GM12878 (cell line): Measurements from ENCODE around the gene LENG1. TPM values are rescaled to one million over a fixed set of nuclear protein-coding genes. Genes with fewer than 3 reads are reported as not detected.

Experiments
- ATAC-seq: fragments of 200-7000 bp; cut with Tn5 transposase; 3 replicates; pipeline ENCODE4 v1.9.1; 2020; ENCODE audit warnings: mild to moderate bottlenecking, moderate library complexity
- BruUV-seq: library from RNA; stranded (reverse); fragments of 400-500 nt; replicated peaks from 2 replicates; lab custom pipeline; 2021; lab: Mats Ljungman, UMichigan
- CTCF ChIA-PET: fragments of 300-600 bp; sonication (Branson Sonifier 250); formaldehyde crosslinking; extraction: SDS; loops from one replicate; lab custom pipeline; 2021; ENCODE audit warnings: inconsistent platforms; lab: Yijun Ruan, JAX
- POLR2A ChIA-PET: fragments of 350-600 bp; formaldehyde crosslinking; extraction: SDS; loops from one replicate; lab custom pipeline; 2021; ENCODE audit warnings: inconsistent platforms; lab: Charles Lee
- RAD21 ChIA-PET: fragments of 300-600 bp; sonication (Branson Sonifier 250); formaldehyde crosslinking; loops from one replicate; lab custom pipeline; 2023; ENCODE audit warnings: antibody characterized with exemption; ENCODE audit not compliant: unreplicated experiment; lab: Charles Lee
- SMC1A ChIA-PET: fragments of 300-600 bp; sonication (Branson Sonifier 250); formaldehyde crosslinking; loops from one replicate; lab custom pipeline; 2023; ENCODE audit not compliant: unreplicated experiment, uncharacterized antibody; lab: Charles Lee
- DNase-seq: peaks from one replicate; pipeline ENCODE4 v3.0.0-alpha.2; 2011; ENCODE audit warnings: low read depth, low spot score
- FAIRE-seq: peaks from 3 replicates; lab custom pipeline; 2011; peaks lifted over from hg19 to GRCh38; lab: Jason Lieb, UNC
- H2AFZ ChIP-seq: 2 replicates; pipeline ENCODE4 v1.6.0; 2011; ENCODE audit warnings: low read depth, low read length, control low read depth; ENCODE audit not compliant: control insufficient read depth
- H3K27ac ChIP-seq: 2 replicates; pipeline ENCODE4 v1.5.1; 2011; ENCODE audit warnings: control low read depth; ENCODE audit not compliant: control insufficient read depth, insufficient read depth
- H3K27me3 ChIP-seq, 2 experiments: replicated peaks in 1 of 2; 2 replicates each; pipeline versions ENCODE4 v1.6.0 to v1.6.1; 2011; ENCODE audit warnings: low read length in 1 of 2; ENCODE audit not compliant: control insufficient read depth in 2 of 2, insufficient read depth in 2 of 2
- H3K36me3 ChIP-seq, 2 experiments: 2 replicates each; pipeline ENCODE4 v1.5.1; 2011; ENCODE audit warnings: low read length in 1 of 2; ENCODE audit not compliant: control insufficient read depth in 2 of 2, insufficient read depth in 2 of 2
- H3K4me1 ChIP-seq: 2 replicates; pipeline ENCODE4 v1.6.1; 2011; ENCODE audit warnings: mild to moderate bottlenecking, low read length, moderate library complexity, mixed read lengths; ENCODE audit not compliant: control insufficient read depth, insufficient read depth
- H3K4me2 ChIP-seq: 2 replicates; pipeline ENCODE4 v1.6.0; 2011; ENCODE audit warnings: control low read depth; ENCODE audit not compliant: control insufficient read depth, insufficient read depth
- H3K4me3 ChIP-seq: fragments of 200-600 bp; sonication (generic); 2 replicates; pipeline ENCODE4 v1.5.1; 2016
- H3K79me2 ChIP-seq: 2 replicates; pipeline ENCODE4 v1.6.0; 2011; ENCODE audit warnings: low read length; ENCODE audit not compliant: control insufficient read depth, insufficient read depth
- H3K9ac ChIP-seq: 2 replicates; pipeline ENCODE4 v1.8.0; 2011; ENCODE audit warnings: low read length, control low read depth, mixed read lengths; ENCODE audit not compliant: control insufficient read depth, insufficient read depth
- H3K9me3 ChIP-seq: replicated peaks from 3 replicates; pipeline ENCODE4 v1.5.1; 2011; ENCODE audit warnings: mild to moderate bottlenecking, low read length; ENCODE audit not compliant: control insufficient read depth, insufficient read depth
- H4K20me1 ChIP-seq: 2 replicates; pipeline ENCODE4 v1.6.0; 2011; ENCODE audit not compliant: control insufficient read depth, insufficient read depth
- CBX3 ChIP-seq: fragments of 200-600 bp; sonication (generic); IDR thresholded peaks from 2 replicates; pipeline ENCODE4 v1.6.1; 2016; ENCODE audit warnings: low read depth, borderline replicate concordance
- CEBPB ChIP-seq, 2 experiments: fragments of 150-350 bp in 1 of 2; IDR thresholded peaks; 2 replicates each; pipeline ENCODE4 v1.6.1; 2012 to 2014; ENCODE audit warnings: low read depth in 2 of 2, low read length in 2 of 2, borderline replicate concordance in 1 of 2, inconsistent platforms in 1 of 2
- CHD1 ChIP-seq: IDR thresholded peaks from 2 replicates; pipeline ENCODE4 v1.6.1; 2012; ENCODE audit warnings: low read depth, low read length, improper control_type of control experiment
- CREM ChIP-seq: IDR thresholded peaks from 2 replicates; pipeline ENCODE4 v1.6.1; 2014; ENCODE audit warnings: antibody characterized with exemption, low read depth
- DPF2 ChIP-seq: fragments of 450-650 bp; IDR thresholded peaks from 2 replicates; pipeline ENCODE4 v1.6.1; 2017; ENCODE audit warnings: mild to moderate bottlenecking
- GABPA ChIP-seq: IDR thresholded peaks from 2 replicates; pipeline ENCODE4 v1.6.1; 2014; ENCODE audit warnings: antibody characterized with exemption, low read depth, mild to moderate bottlenecking, inconsistent platforms
- PRDM15 ChIP-seq: fragments of 450-650 bp; formaldehyde crosslinking; IDR thresholded peaks from 2 replicates; pipeline ENCODE4 v1.4.0; 2020; ENCODE audit warnings: mild to moderate bottlenecking, moderate library complexity
- RELB ChIP-seq: fragments of 450-650 bp; IDR thresholded peaks from 2 replicates; pipeline ENCODE4 v1.6.1; 2017; ENCODE audit warnings: low read depth, mild to moderate bottlenecking, moderate library complexity
- SMAD1 ChIP-seq: fragments of 450-650 bp; IDR thresholded peaks from 2 replicates; pipeline ENCODE4 v1.6.1; 2018; ENCODE audit warnings: mild to moderate bottlenecking, low read depth; ENCODE audit not compliant: partially characterized antibody
- SMC3 ChIP-seq: IDR thresholded peaks from 2 replicates; pipeline ENCODE4 v1.6.1; 2011; ENCODE audit warnings: low read length, improper control_type of control experiment, borderline replicate concordance
- SREBF2 ChIP-seq: IDR thresholded peaks from 2 replicates; pipeline ENCODE4 v1.6.1; 2012; ENCODE audit warnings: mild to moderate bottlenecking, low read length
- SRF ChIP-seq, 2 experiments: IDR thresholded peaks; 2 replicates each; pipeline ENCODE4 v1.6.1; 2011; ENCODE audit warnings: low read depth in 2 of 2, low read length in 2 of 2, mild to moderate bottlenecking in 1 of 2, moderate library complexity in 1 of 2
- TBL1XR1 ChIP-seq: IDR thresholded peaks from 2 replicates; pipeline ENCODE4 v1.6.1; 2012; ENCODE audit warnings: low read depth, low read length, improper control_type of control experiment
- TCF7 ChIP-seq: IDR thresholded peaks from 2 replicates; pipeline ENCODE4 v1.6.1; 2014; ENCODE audit warnings: antibody characterized with exemption, borderline replicate concordance
- YBX1 ChIP-seq: fragments of 450-650 bp; IDR thresholded peaks from 2 replicates; pipeline ENCODE4 v1.6.1; 2016; ENCODE audit warnings: antibody characterized with exemption
- WGBS: methylation state at CpG from one replicate; pipeline ENCODE4 v1.1.6; 2016; ENCODE audit warnings: low lambda C conversion rate; ENCODE audit not compliant: insufficient replicate concordance, insufficient coverage; ENCODE audit errors: missing lambda C conversion rate; 5-methylcytosine and 5-hydroxymethylcytosine counted together
- in situ Hi-C: fragments of 300-500 bp; cut with MboI; formaldehyde crosslinking; loops from 9 replicates; pipeline ENCODE4 v1.14.3; 2018; ENCODE audit warnings: mixed read lengths
- intact Hi-C: fragments of 100-400 bp; cut with micrococcal nuclease; formaldehyde crosslinking; loops from one replicate; pipeline ENCODE4 v1.14.2; 2022; ENCODE audit not compliant: unreplicated experiment
- polyA plus RNA-seq, 11 experiments: library from polyadenylated mRNA; depleted of rRNA in 4 of 11; unstranded in 6 of 11; stranded (reverse) in 5 of 11; fragments of >200 nt; fragmentation: Nextera tagmentation in 4 of 11; fragmentation: Illumina TruSeq in 1 of 11; extraction: Ambion mirVana in 4 of 11; extraction: Trizol in 1 of 11; gene quantifications; 1 replicate in 1 of 11; 2 replicates in 10 of 11; pipeline versions ENCODE4 v1.2.1 to v1.2.3, GENCODE V29; 2011 to 2016; ENCODE audit warnings: inconsistent platforms in 2 of 11, missing spikeins in 2 of 11, low read depth in 1 of 11
- total RNA-seq, 4 experiments: library from RNA; depleted of rRNA in 3 of 4; stranded (reverse); fragments of >200 nt in 3 of 4; fragmentation: Illumina TruSeq in 1 of 4; extraction: Trizol in 1 of 4; gene quantifications; 2 replicates each; pipeline versions ENCODE4 v1.2.1 to v1.2.3, GENCODE V29; 2013 to 2021
- TF ChIP-seq, protein P1 (sequence below): fragments of 450-650 bp; IDR thresholded peaks from 2 replicates; pipeline ENCODE4 v1.6.1; 2016; ENCODE audit warnings: mild to moderate bottlenecking, moderate library complexity, borderline replicate concordance

Gene LENG1
- total and polyA plus RNA-seq, 10 of the 15 experiments (the other 5 are each of a cell fraction or from before 2014, with no cell fraction given) = 0.21 to 10.8 (median 5.8) TPM

- SMC1A ChIA-PET = interaction anchor here (0.9 kb wide), 1 partner anchor 9 kb away, joined by 7 read pairs; the partner anchor contains the start of genes MBOAT7 and TSEN34
- CTCF ChIA-PET = interaction anchor here (3.3 kb wide), 1 partner anchor 10 kb away, joined by 15 read pairs; the partner anchor contains the start of gene MBOAT7
- in situ Hi-C loops = no loop called here
- RAD21 ChIA-PET = interaction anchor here (1.5 kb wide), 1 partner anchor 10 kb away, joined by 4 read pairs; the partner anchor contains the start of gene MBOAT7
- no peaks in the 10 kb centered on the region for H3K9me3 ChIP-seq
- BruUV-seq = no TSS peak
- no peak for DNase-seq
- H3K36me3 ChIP-seq = peaks cover 7 to 14% of the 10 kb centered on the region in 2 experiments; a peak in 3 of 4 replicates
- H4K20me1 ChIP-seq = peaks cover 11% of the 10 kb centered on the region
- FAIRE-seq = no peak
- no peaks in the 10 kb centered on the region for H3K27me3 ChIP-seq
- no peak overlapping the region for H3K4me2 ChIP-seq
- H3K79me2 ChIP-seq = peaks cover 38% of the 10 kb centered on the region
- H3K4me3 ChIP-seq = no peak overlapping the region
- no peak for ATAC-seq
- peaks cover 9% of the 10 kb centered on the region for H3K4me1 ChIP-seq
- intact Hi-C loops = no loop called here
- no peak overlapping the region for H2AFZ ChIP-seq
- H3K27ac ChIP-seq = no peak overlapping the region
- no peak overlapping the region for H3K9ac ChIP-seq
- WGBS = 93% methylated on average over 16 of the region's 16 CpGs
- POLR2A ChIA-PET = interaction anchor here (1.0 to 7.7 kb wide), 3 partner anchors 9 to 13 kb away, joined by 3 to 100 read pairs (median 3); partner anchors contain the start of genes MBOAT7 and TSEN34
- TF ChIP-seq GABPA = no peak
- no peak for TF ChIP-seq SREBF2
- TF ChIP-seq DPF2 = no peak
- TF ChIP-seq CEBPB (IDR thresholded peaks at IDR 0.05; ENCODE audit: borderline replicate concordance in 1 of 2, low read depth in 2 of 2, low read length in 2 of 2) = no peak
- no peak for TF ChIP-seq SMAD1
- TF ChIP-seq SMC3 = no peak
- TF ChIP-seq TCF7 = no peak
- no peak for TF ChIP-seq PRDM15
- no peak for TF ChIP-seq CREM
- no peak for TF ChIP-seq TBL1XR1
- TF ChIP-seq SRF (IDR thresholded peaks at IDR 0.05; ENCODE audit: low read depth in 2 of 2, low read length in 2 of 2) = no peak
- no peak for TF ChIP-seq CHD1
- TF ChIP-seq RELB = no peak
- no peak for TF ChIP-seq CBX3
- TF ChIP-seq, protein P1, sequence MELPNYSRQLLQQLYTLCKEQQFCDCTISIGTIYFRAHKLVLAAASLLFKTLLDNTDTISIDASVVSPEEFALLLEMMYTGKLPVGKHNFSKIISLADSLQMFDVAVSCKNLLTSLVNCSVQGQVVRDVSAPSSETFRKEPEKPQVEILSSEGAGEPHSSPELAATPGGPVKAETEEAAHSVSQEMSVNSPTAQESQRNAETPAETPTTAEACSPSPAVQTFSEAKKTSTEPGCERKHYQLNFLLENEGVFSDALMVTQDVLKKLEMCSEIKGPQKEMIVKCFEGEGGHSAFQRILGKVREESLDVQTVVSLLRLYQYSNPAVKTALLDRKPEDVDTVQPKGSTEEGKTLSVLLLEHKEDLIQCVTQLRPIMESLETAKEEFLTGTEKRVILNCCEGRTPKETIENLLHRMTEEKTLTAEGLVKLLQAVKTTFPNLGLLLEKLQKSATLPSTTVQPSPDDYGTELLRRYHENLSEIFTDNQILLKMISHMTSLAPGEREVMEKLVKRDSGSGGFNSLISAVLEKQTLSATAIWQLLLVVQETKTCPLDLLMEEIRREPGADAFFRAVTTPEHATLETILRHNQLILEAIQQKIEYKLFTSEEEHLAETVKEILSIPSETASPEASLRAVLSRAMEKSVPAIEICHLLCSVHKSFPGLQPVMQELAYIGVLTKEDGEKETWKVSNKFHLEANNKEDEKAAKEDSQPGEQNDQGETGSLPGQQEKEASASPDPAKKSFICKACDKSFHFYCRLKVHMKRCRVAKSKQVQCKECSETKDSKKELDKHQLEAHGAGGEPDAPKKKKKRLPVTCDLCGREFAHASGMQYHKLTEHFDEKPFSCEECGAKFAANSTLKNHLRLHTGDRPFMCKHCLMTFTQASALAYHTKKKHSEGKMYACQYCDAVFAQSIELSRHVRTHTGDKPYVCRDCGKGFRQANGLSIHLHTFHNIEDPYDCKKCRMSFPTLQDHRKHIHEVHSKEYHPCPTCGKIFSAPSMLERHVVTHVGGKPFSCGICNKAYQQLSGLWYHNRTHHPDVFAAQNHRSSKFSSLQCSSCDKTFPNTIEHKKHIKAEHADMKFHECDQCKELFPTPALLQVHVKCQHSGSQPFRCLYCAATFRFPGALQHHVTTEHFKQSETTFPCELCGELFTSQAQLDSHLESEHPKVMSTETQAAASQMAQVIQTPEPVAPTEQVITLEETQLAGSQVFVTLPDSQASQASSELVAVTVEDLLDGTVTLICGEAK = no peak
- no peak for TF ChIP-seq YBX1
Observed at GRCh38 chr19:54199401-54199800, 39.9 kb upstream of the LENG1 start.
